Neural progenitor cell (in vitro differentiated cells): ENCODE data around the gene EREG. TPM values are rescaled to one million over a fixed set of nuclear protein-coding genes. Genes with fewer than 3 reads are reported as not detected.

Experiments used
- DNase-seq: peaks from one replicate; pipeline ENCODE4 v3.0.0-alpha.2; 2016; ENCODE audit warnings: low spot score
- H2AFZ ChIP-seq: fragments of 200-600 bp; sonication (generic); replicated peaks from 2 replicates; pipeline ENCODE4 v1.6.1; 2016; ENCODE audit warnings: antibody characterized with exemption
- H3F3A ChIP-seq: fragments of 200-600 bp; sonication (generic); 2 replicates; pipeline ENCODE4 v1.6.1; 2016; ENCODE audit warnings: antibody characterized with exemption, low read depth
- H3K27ac ChIP-seq: fragments of 200-600 bp; sonication (generic); 2 replicates; pipeline ENCODE4 v1.5.1; 2016; ENCODE audit warnings: mild to moderate bottlenecking
- H3K27me3 ChIP-seq: fragments of 200-600 bp; sonication (generic); 2 replicates; pipeline ENCODE4 v1.6.1; 2016; ENCODE audit warnings: mild to moderate bottlenecking, moderate library complexity
- H3K36me3 ChIP-seq: fragments of 200-600 bp; sonication (generic); 2 replicates; pipeline ENCODE4 v1.5.1; 2016
- H3K4me1 ChIP-seq: fragments of 200-600 bp; sonication (generic); 2 replicates; pipeline ENCODE4 v1.6.1; 2016; ENCODE audit warnings: mixed run types
- H3K4me2 ChIP-seq: fragments of 200-600 bp; sonication (generic); 2 replicates; pipeline ENCODE4 v1.6.1; 2016
- H3K4me3 ChIP-seq: fragments of 200-600 bp; sonication (generic); 2 replicates; pipeline ENCODE4 v1.5.1; 2016
- H3K79me2 ChIP-seq: fragments of 200-600 bp; sonication (generic); 2 replicates; pipeline ENCODE4 v1.6.1; 2016; ENCODE audit warnings: low read depth
- H3K9ac ChIP-seq: fragments of 200-600 bp; sonication (generic); 2 replicates; pipeline ENCODE4 v1.6.1; 2016
- H3K9me3 ChIP-seq: fragments of 200-600 bp; sonication (generic); 2 replicates; pipeline ENCODE4 v1.5.1; 2016; ENCODE audit warnings: low read depth
- H4K20me1 ChIP-seq: fragments of 200-600 bp; sonication (generic); 2 replicates; pipeline ENCODE4 v1.6.1; 2016; ENCODE audit warnings: low read depth
- H3K27ac Mint-ChIP-seq: 3 replicates; pipeline ENCODE4 v1.8.0; 2021; ENCODE audit warnings: mixed read lengths
- H3K27me3 Mint-ChIP-seq: 2 replicates; pipeline ENCODE4 v1.8.0; 2022; ENCODE audit warnings: low read depth, mild to moderate bottlenecking, inconsistent platforms, moderate library complexity, mixed read lengths; ENCODE audit not compliant: insufficient read depth
- H3K36me3 Mint-ChIP-seq: 3 replicates; pipeline ENCODE4 v1.8.0; 2021; ENCODE audit warnings: mixed read lengths
- H3K4me1 Mint-ChIP-seq: 3 replicates; pipeline ENCODE4 v1.8.0; 2021; ENCODE audit warnings: mixed read lengths
- H3K4me3 Mint-ChIP-seq: 3 replicates; pipeline ENCODE4 v1.8.0; 2021; ENCODE audit warnings: mild to moderate bottlenecking, moderate library complexity, mixed read lengths
- H3K9me3 Mint-ChIP-seq: 3 replicates; pipeline ENCODE4 v1.8.0; 2020; ENCODE audit warnings: mixed read lengths
- CTCF ChIP-seq: fragments of 200-600 bp; sonication (generic); IDR thresholded peaks from 2 replicates; pipeline ENCODE4 v1.5.1; 2017; ENCODE audit warnings: antibody characterized with exemption, mild to moderate bottlenecking
- EZH2 ChIP-seq: fragments of 200-600 bp; sonication (generic); IDR thresholded peaks from 2 replicates; pipeline ENCODE4 v1.6.1; 2017; ENCODE audit warnings: antibody characterized with exemption, mild to moderate bottlenecking, moderate library complexity
- EZH2phosphoT487 ChIP-seq: fragments of 200-600 bp; sonication (generic); IDR thresholded peaks from 2 replicates; pipeline ENCODE4 v1.6.1; 2017; ENCODE audit warnings: antibody characterized with exemption
- total RNA-seq: library from RNA; depleted of rRNA; stranded (reverse); fragments of >200 nt; gene quantifications from 2 replicates; pipeline ENCODE4 v1.2.3, GENCODE V29; 2015; ENCODE audit warnings: low replicate concordance

The EREG gene
- total RNA-seq, 1 donor from 2014 or later = not detected

GRCh38 chr4:74366367-74366911 is 1.5 kb downstream of the EREG start:
- H4K20me1 ChIP-seq = no peaks in the 10 kb centered on the region
- Mint-ChIP-seq H3K4me3 (no peak overlapping the region), H3K36me3 (no peaks in the 10 kb centered on the region), H3K4me1 (peaks cover 19% of the 10 kb centered on the region), H3K27ac (no peak overlapping the region), H3K9me3 (no peaks in the 10 kb centered on the region), H3K27me3 (peaks cover 24% of the 10 kb centered on the region)
- no peak overlapping the region for H2AFZ ChIP-seq
- peaks cover 9% of the 10 kb centered on the region for H3F3A ChIP-seq
- TF ChIP-seq EZH2 = no peak
- no peak for TF ChIP-seq CTCF
- TF ChIP-seq EZH2phosphoT487 = no peak
- H3K27ac ChIP-seq = no peak overlapping the region
- no peaks in the 10 kb centered on the region for H3K36me3 ChIP-seq
- no peak overlapping the region for H3K4me2 ChIP-seq
- no peaks in the 10 kb centered on the region for H3K9me3 ChIP-seq
- peaks cover 41% of the 10 kb centered on the region for H3K27me3 ChIP-seq
- no peak overlapping the region for H3K9ac ChIP-seq
- no peaks in the 10 kb centered on the region for H3K79me2 ChIP-seq
- DNase-seq = no peak
- peaks cover 10% of the 10 kb centered on the region for H3K4me1 ChIP-seq
- no peak overlapping the region for H3K4me3 ChIP-seq

- peaks cover 19% of the 10 kb centered on the region for H3K4me1 Mint-ChIP-seq
- Histone ChIP-seq H3K9ac (no peak overlapping the region), H3K4me3 (no peak overlapping the region), H4K20me1 (no peaks in the 10 kb centered on the region), H3K27me3 (peaks cover 41% of the 10 kb centered on the region), H3K79me2 (no peaks in the 10 kb centered on the region), H3K4me1 (peaks cover 10% of the 10 kb centered on the region), H3K36me3 (no peaks in the 10 kb centered on the region), H3K27ac (no peak overlapping the region), H3F3A (peaks cover 9% of the 10 kb centered on the region), H3K4me2 (no peak overlapping the region), H2AFZ (no peak overlapping the region), H3K9me3 (no peaks in the 10 kb centered on the region)
- H3K36me3 Mint-ChIP-seq = no peaks in the 10 kb centered on the region
- TF ChIP-seq CTCF = no peak
- no peak for TF ChIP-seq EZH2
- no peak for DNase-seq
- no peak overlapping the region for H3K4me3 Mint-ChIP-seq
- H3K27ac Mint-ChIP-seq = no peak overlapping the region
- no peaks in the 10 kb centered on the region for H3K9me3 Mint-ChIP-seq
- peaks cover 24% of the 10 kb centered on the region for H3K27me3 Mint-ChIP-seq
These were observed 2.8 kb downstream of the EREG start for GRCh38 chr4:74367656-74368290.

- no peak overlapping the region for H3K27ac Mint-ChIP-seq
- Histone ChIP-seq H3K4me1 (peaks cover 10% of the 10 kb centered on the region), H3F3A (peaks cover 9% of the 10 kb centered on the region), H3K4me3 (no peak overlapping the region), H3K36me3 (no peaks in the 10 kb centered on the region), H4K20me1 (no peaks in the 10 kb centered on the region), H3K27me3 (peaks cover 41% of the 10 kb centered on the region), H3K79me2 (no peaks in the 10 kb centered on the region), H3K27ac (no peak overlapping the region), H3K9me3 (no peaks in the 10 kb centered on the region), H3K4me2 (no peak overlapping the region), H3K9ac (no peak overlapping the region), H2AFZ (no peak overlapping the region)
- no peak for DNase-seq
- H3K4me3 Mint-ChIP-seq = no peak overlapping the region
- H3K4me1 Mint-ChIP-seq = peaks cover 19% of the 10 kb centered on the region
- H3K36me3 Mint-ChIP-seq = no peaks in the 10 kb centered on the region
- TF ChIP-seq CTCF (no peak), EZH2 (no peak), EZH2phosphoT487 (no peak)
- no peaks in the 10 kb centered on the region for H3K9me3 Mint-ChIP-seq
- peaks cover 22% of the 10 kb centered on the region for H3K27me3 Mint-ChIP-seq
These were observed 3.7 kb downstream of the EREG start for GRCh38 chr4:74368596-74368995.
